Endothelial cell of hepatic sinusoid (primary cell): ENCODE results near the gene TDRD12.
"Not testable (repeated sequence)": the region's sequence is repeated elsewhere in the genome, so short reads cannot be mapped to it uniquely, and the experiment has no call there.

Experiments
- in situ Hi-C: cut with HindIII; loops from 2 replicates; pipeline ENCODE4 v1.10.0; 2017; ENCODE audit warnings: low sequenced_read_pairs

TDRD12 gene

GRCh38 chr19:32744555-32745325 is 25.2 kb downstream of the TDRD12 start:
- in situ Hi-C loops = no loop called here

GRCh38 chr19:32745594-32746251 is 26.2 kb downstream of the TDRD12 start:
- in situ Hi-C loops = not testable (repeated sequence)

GRCh38 chr19:32746631-32747196 is 27.1 kb downstream of the TDRD12 start:
- in situ Hi-C loops = not testable (repeated sequence)

GRCh38 chr19:32748497-32748896 is 28.9 kb downstream of the TDRD12 start:
- in situ Hi-C loops = no loop called here

GRCh38 chr19:32748948-32749347 is 29.4 kb downstream of the TDRD12 start:
- in situ Hi-C loops = no loop called here

- in situ Hi-C loops = no loop called here
Observed at GRCh38 chr19:32749361-32749760, 29.8 kb downstream of the TDRD12 start.

GRCh38 chr19:32750441-32751055 is 31.0 kb downstream of the TDRD12 start:
- in situ Hi-C loops = no loop called here

- in situ Hi-C loops = no loop called here
Observed at GRCh38 chr19:32751066-32751465, 31.5 kb downstream of the TDRD12 start.

- in situ Hi-C loops = no loop called here
Observed at GRCh38 chr19:32757189-32757588, 37.6 kb downstream of the TDRD12 start.

- in situ Hi-C loops = not testable (repeated sequence)
Observed at GRCh38 chr19:32765365-32765764, 45.8 kb downstream of the TDRD12 start.

GRCh38 chr19:32767951-32768679 is 48.5 kb downstream of the TDRD12 start:
- in situ Hi-C loops = no loop called here

- in situ Hi-C loops = no loop called here
Observed at GRCh38 chr19:32771596-32771995, 52.0 kb downstream of the TDRD12 start.

- in situ Hi-C loops = no loop called here
Observed at GRCh38 chr19:32773126-32773525, 53.6 kb downstream of the TDRD12 start.

- in situ Hi-C loops = no loop called here
Observed at GRCh38 chr19:32779082-32779481, 59.5 kb downstream of the TDRD12 start.

GRCh38 chr19:32781280-32781679 is 61.7 kb downstream of the TDRD12 start:
- in situ Hi-C loops = no loop called here

GRCh38 chr19:32782089-32782488 is 62.5 kb downstream of the TDRD12 start:
- in situ Hi-C loops = not testable (repeated sequence)

GRCh38 chr19:32787161-32787813 is 67.7 kb downstream of the TDRD12 start:
- in situ Hi-C loops = not testable (repeated sequence)

GRCh38 chr19:32787895-32788294 is 68.3 kb downstream of the TDRD12 start:
- in situ Hi-C loops = not testable (repeated sequence)

- in situ Hi-C loops = no loop called here
Observed at GRCh38 chr19:32789429-32789828, 69.9 kb downstream of the TDRD12 start.

GRCh38 chr19:32798201-32798600 is 78.6 kb downstream of the TDRD12 start:
- in situ Hi-C loops = no loop called here
